IMR-90 (cell line): Measurements from ENCODE around the gene ENDOG. TPM values are rescaled to one million over a fixed set of nuclear protein-coding genes. Genes with fewer than 3 reads are reported as not detected.

Source experiments
- ATAC-seq: fragments of 200-7000 bp; cut with Tn5 transposase; 2 replicates; pipeline ENCODE4 v1.9.1; 2020; ENCODE audit warnings: low read depth, mild to moderate bottlenecking, moderate library complexity
- BruUV-seq: library from RNA; stranded (reverse); fragments of 400-500 nt; replicated peaks from 2 replicates; lab custom pipeline; 2021; lab: Mats Ljungman, UMichigan
- CTCF ChIA-PET: fragments of 300-600 bp; formaldehyde crosslinking; extraction: SDS; loops from one replicate; lab custom pipeline; 2021; ENCODE audit warnings: antibody characterized with exemption; lab: Yijun Ruan, JAX
- POLR2A ChIA-PET: fragments of 300-600 bp; sonication (Branson Sonifier 250); formaldehyde crosslinking; loops from one replicate; lab custom pipeline; 2022; ENCODE audit warnings: antibody characterized with exemption; ENCODE audit not compliant: unreplicated experiment; lab: Charles Lee
- DNase-seq: peaks from one replicate; pipeline ENCODE4 v3.0.0; 2013
- H2AFZ ChIP-seq: replicated peaks from 2 replicates; pipeline ENCODE3; 2013; ENCODE audit warnings: low read length, mild to moderate bottlenecking; ENCODE audit not compliant: poor library complexity
- H2AK5ac ChIP-seq: 2 replicates; pipeline ENCODE4 v1.6.1; 2013; ENCODE audit warnings: low read depth, low read length, inconsistent platforms
- H2AK9ac ChIP-seq: replicated peaks from 2 replicates; pipeline ENCODE3; 2013; ENCODE audit warnings: mild to moderate bottlenecking, low read depth, low read length, moderate library complexity; ENCODE audit not compliant: poor library complexity
- H2BK120ac ChIP-seq: 2 replicates; pipeline ENCODE4 v1.6.1; 2013; ENCODE audit warnings: low read depth, low read length, inconsistent platforms
- H2BK15ac ChIP-seq: 3 replicates; pipeline ENCODE4 v1.6.1; 2013; ENCODE audit warnings: low read depth, low read length, inconsistent platforms
- H2BK20ac ChIP-seq: 2 replicates; pipeline ENCODE4 v1.6.1; 2013; ENCODE audit warnings: low read depth, mild to moderate bottlenecking, inconsistent platforms, low read length, moderate library complexity
- H2BK5ac ChIP-seq: 2 replicates; pipeline ENCODE4 v1.6.1; 2013; ENCODE audit warnings: mild to moderate bottlenecking, low read depth, low read length, inconsistent platforms; ENCODE audit not compliant: poor library complexity, severe bottlenecking
- H3K14ac ChIP-seq: replicated peaks from 2 replicates; pipeline ENCODE4 v1.6.1; 2013; ENCODE audit warnings: low read depth, low read length, inconsistent platforms
- H3K18ac ChIP-seq: 2 replicates; pipeline ENCODE4 v1.6.1; 2013; ENCODE audit warnings: low read depth, low read length, control low read depth
- H3K23ac ChIP-seq: 2 replicates; pipeline ENCODE4 v1.6.1; 2013; ENCODE audit warnings: low read depth, low read length, inconsistent platforms
- H3K27ac ChIP-seq: 2 replicates; pipeline ENCODE4 v1.5.1; 2013; ENCODE audit warnings: mild to moderate bottlenecking, control low read depth, low read length; ENCODE audit not compliant: insufficient read depth
- H3K27me3 ChIP-seq: 2 replicates; pipeline ENCODE4 v1.6.1; 2013; ENCODE audit warnings: low read length; ENCODE audit not compliant: control insufficient read depth, insufficient read depth
- H3K36me3 ChIP-seq: 2 replicates; pipeline ENCODE4 v1.6.1; 2013; ENCODE audit warnings: low read length, mixed read lengths; ENCODE audit not compliant: control insufficient read depth, insufficient read depth
- H3K4ac ChIP-seq: 2 replicates; pipeline ENCODE4 v1.6.1; 2013; ENCODE audit warnings: low read depth, low read length, inconsistent platforms
- H3K4me1 ChIP-seq: 2 replicates; pipeline ENCODE4 v1.6.1; 2013; ENCODE audit warnings: low read length, mixed read lengths; ENCODE audit not compliant: control insufficient read depth, insufficient read depth
- H3K4me2 ChIP-seq: 2 replicates; pipeline ENCODE4 v1.6.1; 2013; ENCODE audit warnings: low read depth, mild to moderate bottlenecking, control low read depth, low read length, moderate library complexity
- H3K4me3 ChIP-seq: 2 replicates; pipeline ENCODE4 v1.5.1; 2013; ENCODE audit warnings: low read depth, mild to moderate bottlenecking, control low read depth, low read length, moderate library complexity; ENCODE audit not compliant: insufficient read depth
- H3K56ac ChIP-seq: 2 replicates; pipeline ENCODE4 v1.6.1; 2013; ENCODE audit warnings: low read length, inconsistent platforms; ENCODE audit not compliant: insufficient read depth; ENCODE audit errors: extremely low read depth
- H3K79me1 ChIP-seq, 2 experiments: 2 replicates each; pipeline ENCODE4 v1.6.1; 2013; ENCODE audit warnings: low read length in 2 of 2, inconsistent platforms in 1 of 2, low read depth in 1 of 2
- H3K9ac ChIP-seq: 2 replicates; pipeline ENCODE4 v1.6.1; 2013; ENCODE audit warnings: low read depth, low read length, control low read depth
- H3K9me1 ChIP-seq: 2 replicates; pipeline ENCODE4 v1.6.1; 2013; ENCODE audit warnings: low read length, inconsistent platforms; ENCODE audit not compliant: insufficient read depth
- H3K9me3 ChIP-seq: 2 replicates; pipeline ENCODE4 v1.6.1; 2013; ENCODE audit warnings: low read length; ENCODE audit not compliant: control insufficient read depth, insufficient read depth
- H4K20me1 ChIP-seq: 2 replicates; pipeline ENCODE4 v1.6.1; 2013; ENCODE audit warnings: low read length, inconsistent platforms; ENCODE audit not compliant: insufficient read depth
- H4K5ac ChIP-seq: 2 replicates; pipeline ENCODE4 v1.6.1; 2013; ENCODE audit warnings: mild to moderate bottlenecking, low read depth, low read length, control low read depth
- H4K8ac ChIP-seq, 2 experiments: 2 replicates each; pipeline ENCODE4 v1.6.1; 2013; ENCODE audit warnings: low read depth in 2 of 2, low read length in 2 of 2, control low read depth in 1 of 2, inconsistent platforms in 1 of 2
- H4K91ac ChIP-seq: 2 replicates; pipeline ENCODE4 v1.6.1; 2013; ENCODE audit warnings: low read depth, low read length, inconsistent platforms; ENCODE audit not compliant: insufficient read depth
- BHLHE40 ChIP-seq: fragments of 150-350 bp; IDR thresholded peaks from 2 replicates; pipeline ENCODE4 v1.6.1; 2016; ENCODE audit warnings: mild to moderate bottlenecking, low read depth, low read length
- CEBPB ChIP-seq: IDR thresholded peaks from 2 replicates; pipeline ENCODE4 v1.6.1; 2012; ENCODE audit warnings: low read depth, low read length, improper control_type of control experiment
- CHD1 ChIP-seq: IDR thresholded peaks from 2 replicates; pipeline ENCODE4 v1.6.1; 2012; ENCODE audit warnings: low read depth, low read length, improper control_type of control experiment
- FOS ChIP-seq: fragments of 150-350 bp; IDR thresholded peaks from 2 replicates; pipeline ENCODE4 v1.6.1; 2016; ENCODE audit warnings: low read depth, low read length
- MAFK ChIP-seq: IDR thresholded peaks from 2 replicates; pipeline ENCODE4 v1.6.1; 2012; ENCODE audit warnings: low read depth, low read length, improper control_type of control experiment
- MAZ ChIP-seq: IDR thresholded peaks from 2 replicates; pipeline ENCODE4 v1.6.1; 2012; ENCODE audit warnings: low read depth, mild to moderate bottlenecking, low read length, improper control_type of control experiment, moderate library complexity, borderline replicate concordance
- MXI1 ChIP-seq: IDR thresholded peaks from 2 replicates; pipeline ENCODE4 v1.6.1; 2012; ENCODE audit warnings: low read depth, mild to moderate bottlenecking, low read length, moderate library complexity, borderline replicate concordance
- NFE2L2 ChIP-seq: fragments of 150-350 bp; IDR thresholded peaks from 2 replicates; pipeline ENCODE4 v1.6.1; 2016; ENCODE audit warnings: low read depth, mild to moderate bottlenecking, low read length
- POLR2A ChIP-seq: IDR thresholded peaks from 2 replicates; pipeline ENCODE4 v1.6.1; 2012; ENCODE audit warnings: mild to moderate bottlenecking, low read depth, low read length
- RAD21 ChIP-seq: IDR thresholded peaks from 2 replicates; pipeline ENCODE4 v1.6.1; 2012; ENCODE audit warnings: low read length, improper control_type of control experiment
- RCOR1 ChIP-seq: IDR thresholded peaks from 2 replicates; pipeline ENCODE4 v1.6.1; 2012; ENCODE audit warnings: mild to moderate bottlenecking, low read length, improper control_type of control experiment; ENCODE audit not compliant: insufficient replicate concordance
- RFX5 ChIP-seq: IDR thresholded peaks from 2 replicates; pipeline ENCODE4 v1.8.0; 2012; ENCODE audit warnings: low read depth, mild to moderate bottlenecking, low read length, moderate library complexity
- SMC3 ChIP-seq: fragments of 150-350 bp; IDR thresholded peaks from 2 replicates; pipeline ENCODE4 v1.6.1; 2016; ENCODE audit warnings: low read depth, mild to moderate bottlenecking, antibody characterized with exemption, low read length, moderate library complexity
- WGBS, 2 experiments: methylation state at CpG; one replicate each; pipeline versions ENCODE4 v1.1.5 to v1.1.7; 2013; ENCODE audit warnings: missing lambda C conversion rate in 2 of 2; ENCODE audit not compliant: insufficient read length in 1 of 2; ENCODE audit errors: extremely low coverage in 2 of 2; 5-methylcytosine and 5-hydroxymethylcytosine counted together
- dilution Hi-C: fragments of 300-500 bp; cut with HindIII; formaldehyde crosslinking; loops from one replicate; pipeline ENCODE4 v1.14.3; 2018; ENCODE audit warnings: low sequenced_read_pairs; ENCODE audit not compliant: unreplicated experiment
- in situ Hi-C: fragments of 300-500 bp; cut with MboI; formaldehyde crosslinking; loops from 3 replicates; pipeline ENCODE4 v1.14.3; 2019; ENCODE audit warnings: low sequenced_read_pairs, inconsistent platforms, mixed read lengths
- intact Hi-C: fragments of 100-400 bp; cut with micrococcal nuclease; formaldehyde crosslinking; loops from 2 replicates; pipeline ENCODE4 v1.10.0; 2022
- polyA plus RNA-seq, 3 experiments: library from polyadenylated mRNA; depleted of rRNA; stranded (reverse); fragments of >200 nt; gene quantifications; 2 replicates each; pipeline ENCODE4 v1.2.3, GENCODE V29; 2012; ENCODE audit warnings: low replicate concordance in 1 of 3
- total RNA-seq: library from RNA; depleted of rRNA; stranded (reverse); fragments of >200 nt; gene quantifications from 2 replicates; pipeline ENCODE4 v1.2.3, GENCODE V29; 2012
- TF ChIP-seq, protein P1 (sequence below): fragments of 150-350 bp; IDR thresholded peaks from 2 replicates; pipeline ENCODE4 v1.6.1; 2016; ENCODE audit warnings: low read depth, mild to moderate bottlenecking, low read length, moderate library complexity, borderline replicate concordance
- TF ChIP-seq, protein P2 (sequence below): fragments of 150-350 bp; IDR thresholded peaks from 2 replicates; pipeline ENCODE4 v1.6.1; 2017; ENCODE audit warnings: mild to moderate bottlenecking, antibody characterized with exemption, low read length, low read depth

The ENDOG gene
- total and polyA plus RNA-seq, 2 of the 4 experiments (the other 2 are of a cell fraction), result 9.9 to 16.2 TPM

DNA sequence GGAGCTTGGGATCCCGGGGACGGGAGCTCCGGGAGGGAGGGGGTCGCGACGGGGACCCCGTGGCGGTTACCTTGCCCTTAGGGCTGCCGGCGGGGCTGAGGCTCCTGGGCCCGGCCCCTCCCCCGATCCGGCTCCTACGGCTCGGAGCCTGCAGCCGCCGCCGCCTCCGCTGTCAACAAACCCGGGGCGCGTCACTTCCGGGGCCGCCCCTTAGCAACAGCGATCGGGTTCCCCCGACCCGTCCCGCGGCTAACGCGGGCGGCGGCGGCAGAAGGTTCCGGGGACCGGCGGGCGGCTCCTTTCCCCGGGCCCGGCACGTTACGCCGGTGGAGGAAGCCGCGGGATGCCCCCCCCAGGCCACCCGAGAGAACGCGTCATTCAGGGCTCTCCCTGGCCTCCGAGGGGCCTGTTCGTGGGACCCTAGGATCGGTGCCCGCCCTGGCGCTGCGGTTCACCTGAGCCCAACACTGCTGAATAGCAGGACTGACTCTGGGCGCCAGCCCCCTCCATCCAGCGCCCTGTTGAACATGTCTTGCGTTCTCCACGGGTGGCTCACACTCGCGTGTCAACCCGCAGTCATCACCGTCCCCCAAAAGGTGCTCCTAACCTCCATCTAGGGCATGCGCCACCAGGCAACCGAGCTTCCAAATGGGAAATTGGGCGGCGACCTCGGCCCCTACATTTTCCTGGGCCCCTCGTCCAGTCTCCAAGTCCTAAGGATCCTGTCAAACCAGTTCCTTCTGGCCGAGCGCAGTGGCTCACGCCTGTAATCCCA is 46.4 kb upstream of the ENDOG start, which contains the start of gene ZER1:
TSS of gene ZER1 (minus strand) at position 183 of the 775 bp plus-strand sequence. CDS start 16,362 bp downstream, outside the sequence.
- peak within 1 kb of the TSS; percentile 95 for H3K27ac ChIP-seq
- no peaks in the 10 kb centered on the region for H3K27me3 ChIP-seq
- peaks cover 3% of the 10 kb centered on the region; the same call in 1 of the 2 replicates for H4K20me1 ChIP-seq
- peak within 1 kb of the TSS; percentile 96 for H4K5ac ChIP-seq
- 0 out of 2 replicates have a peak within 1 kb of the TSS, but pooled peaks have one; percentile 10 for H2BK20ac ChIP-seq
- peaks cover 20 to 49% of the 10 kb centered on the region in 2 experiments for H3K79me1 ChIP-seq
- H3K9me1 ChIP-seq, result peaks cover 7% of the 10 kb centered on the region; the same call in 1 of the 2 replicates
- peak within 1 kb of the TSS; percentile 89 for H3K4ac ChIP-seq
- H3K18ac ChIP-seq, result peak within 1 kb of the TSS; percentile 87
- H2AFZ ChIP-seq, result peak within 1 kb of the TSS; percentile 99
- peak within 1 kb of the TSS; percentile 88 for H4K91ac ChIP-seq
- intact Hi-C loops, result loop anchor here (1.0 to 2.0 kb wide), 2 partner anchors 15 to 176 kb away; partner anchors contain the start of gene TBC1D13
- peaks cover 4% of the 10 kb centered on the region for H3K36me3 ChIP-seq
- peak within 1 kb of the TSS; percentile 52 for H2BK120ac ChIP-seq
- H3K14ac ChIP-seq, result peak within 1 kb of the TSS; percentile 96
- POLR2A ChIA-PET, result no interaction called here
- 0% methylated on average over 28 of the region's 72 CpGs; no CpG with 5 or more reads in 1 of the 2 experiments for WGBS, 2 experiments
- peak within 1 kb of the TSS; percentile 91 for H2BK5ac ChIP-seq
- peak within 1 kb of the TSS; percentile 93 for H3K9ac ChIP-seq
- CTCF ChIA-PET, result interaction anchor here (1.0 to 1.8 kb wide), 2 partner anchors 10 to 11 kb away, joined by 3 to 4 read pairs; no protein-coding TSS in a partner anchor
- peak within 1 kb of the TSS; percentile 99 for H3K4me3 ChIP-seq
- H3K4me2 ChIP-seq, result peak within 1 kb of the TSS; percentile 100
- peak within 1 kb of the TSS; percentile 36 for H2AK5ac ChIP-seq
- peaks cover 5% of the 10 kb centered on the region for H3K4me1 ChIP-seq
- peak within 1 kb of the TSS; percentile 52 for H3K56ac ChIP-seq
- H3K9me3 ChIP-seq, result peaks cover 2% of the 10 kb centered on the region; the same call in 1 of the 2 replicates
- in situ Hi-C loops, result no loop called here
- ATAC-seq (peak; percentile 96), DNase-seq (peak; percentile 83)
- dilution Hi-C loops, result no loop called here
- peak within 1 kb of the TSS; percentile 94 for H2AK9ac ChIP-seq
- BruUV-seq, result no TSS peak
- H2BK15ac ChIP-seq, result peak within 1 kb of the TSS; percentile 42; the same call in 1 of the 3 replicates
- H3K23ac ChIP-seq, result peak within 1 kb of the TSS; percentile 96
- peak within 1 kb of the TSS; percentile 96 to 97 for H4K8ac ChIP-seq
- TF ChIP-seq FOS (0 out of 2 replicates have a peak, but pooled peaks have one; percentile 2), CEBPB (no peak), RAD21 (no peak), NFE2L2 (no peak), RCOR1 (no peak), BHLHE40 (peak; percentile 79), POLR2A (peak; percentile 15; the same call in 1 of the 2 replicates), MXI1 (no peak; the same call in 1 of the 2 replicates), SMC3 (peak; percentile 15; the same call in 1 of the 2 replicates), RFX5 (peak; percentile 65), MAFK (no peak), CHD1 (no peak), MAZ (peak; percentile 84)
- TF ChIP-seq, protein P1, sequence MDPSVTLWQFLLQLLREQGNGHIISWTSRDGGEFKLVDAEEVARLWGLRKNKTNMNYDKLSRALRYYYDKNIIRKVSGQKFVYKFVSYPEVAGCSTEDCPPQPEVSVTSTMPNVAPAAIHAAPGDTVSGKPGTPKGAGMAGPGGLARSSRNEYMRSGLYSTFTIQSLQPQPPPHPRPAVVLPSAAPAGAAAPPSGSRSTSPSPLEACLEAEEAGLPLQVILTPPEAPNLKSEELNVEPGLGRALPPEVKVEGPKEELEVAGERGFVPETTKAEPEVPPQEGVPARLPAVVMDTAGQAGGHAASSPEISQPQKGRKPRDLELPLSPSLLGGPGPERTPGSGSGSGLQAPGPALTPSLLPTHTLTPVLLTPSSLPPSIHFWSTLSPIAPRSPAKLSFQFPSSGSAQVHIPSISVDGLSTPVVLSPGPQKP, result 0 out of 2 replicates have a peak, but pooled peaks have one; percentile 45
- TF ChIP-seq, protein P2, sequence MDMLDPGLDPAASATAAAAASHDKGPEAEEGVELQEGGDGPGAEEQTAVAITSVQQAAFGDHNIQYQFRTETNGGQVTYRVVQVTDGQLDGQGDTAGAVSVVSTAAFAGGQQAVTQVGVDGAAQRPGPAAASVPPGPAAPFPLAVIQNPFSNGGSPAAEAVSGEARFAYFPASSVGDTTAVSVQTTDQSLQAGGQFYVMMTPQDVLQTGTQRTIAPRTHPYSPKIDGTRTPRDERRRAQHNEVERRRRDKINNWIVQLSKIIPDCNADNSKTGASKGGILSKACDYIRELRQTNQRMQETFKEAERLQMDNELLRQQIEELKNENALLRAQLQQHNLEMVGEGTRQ, result no peak
